B cell (primary cell): ENCODE results near the gene DDI2.

ENCODE experiments used
- CTCF ChIP-seq: fragments of 200-600 bp; IDR thresholded peaks from one replicate; pipeline ENCODE4 v1.8.0; 2022; ENCODE audit warnings: antibody characterized with exemption, mild to moderate bottlenecking
- EZH2 ChIP-seq: IDR thresholded peaks from 2 replicates; pipeline ENCODE4 v1.6.1; 2012; ENCODE audit warnings: borderline replicate concordance, low read depth, mild to moderate bottlenecking, moderate library complexity, low read length; ENCODE audit not compliant: insufficient read depth, poor library complexity, severe bottlenecking

GRCh38 chr1:15691434-15692032 lies 74.3 kb downstream of the DDI2 start:
- TF ChIP-seq CTCF (no peak), EZH2 (no peak)
